Activated naive CD8-positive, alpha-beta T cell treated with anti-CD3 and anti-CD28 coated beads for 36 hours (primary cell): ENCODE data around the gene C3. TPM values are rescaled to one million over a fixed set of nuclear protein-coding genes. Genes with fewer than 3 reads are reported as not detected.
A peak's percentile ranks its signal among the peaks of the same experiment; 100 is the strongest.
"Not testable (repeated sequence)": the region's sequence is repeated elsewhere in the genome, so short reads cannot be mapped to it uniquely, and the experiment has no call there.

ENCODE experiments used
- DNase-seq: peaks from one replicate; pipeline ENCODE4 v3.0.0; 2021
- H3K27ac Mint-ChIP-seq: one replicate; pipeline ENCODE4 v1.8.0; 2022; ENCODE audit warnings: mild to moderate bottlenecking, moderate library complexity, mixed read lengths
- H3K27me3 Mint-ChIP-seq: one replicate; pipeline ENCODE4 v1.8.0; 2022; ENCODE audit warnings: mild to moderate bottlenecking, mixed read lengths
- H3K36me3 Mint-ChIP-seq: one replicate; pipeline ENCODE4 v1.8.0; 2021; ENCODE audit warnings: mild to moderate bottlenecking, mixed read lengths
- H3K4me1 Mint-ChIP-seq: one replicate; pipeline ENCODE4 v1.8.0; 2021; ENCODE audit warnings: mixed read lengths
- H3K4me3 Mint-ChIP-seq: one replicate; pipeline ENCODE4 v1.8.0; 2022; ENCODE audit warnings: mild to moderate bottlenecking, moderate library complexity, mixed read lengths
- H3K9me3 Mint-ChIP-seq: one replicate; pipeline ENCODE4 v1.8.0; 2022; ENCODE audit warnings: mixed read lengths
- total RNA-seq, 2 experiments: library from RNA; stranded (reverse); gene quantifications; one replicate each; pipeline ENCODE4 v1.2.3, GENCODE V29; 2021

C3 gene
- total RNA-seq, 2 experiments from 2014 or later, result 0.22 to 0.64 TPM

DNA sequence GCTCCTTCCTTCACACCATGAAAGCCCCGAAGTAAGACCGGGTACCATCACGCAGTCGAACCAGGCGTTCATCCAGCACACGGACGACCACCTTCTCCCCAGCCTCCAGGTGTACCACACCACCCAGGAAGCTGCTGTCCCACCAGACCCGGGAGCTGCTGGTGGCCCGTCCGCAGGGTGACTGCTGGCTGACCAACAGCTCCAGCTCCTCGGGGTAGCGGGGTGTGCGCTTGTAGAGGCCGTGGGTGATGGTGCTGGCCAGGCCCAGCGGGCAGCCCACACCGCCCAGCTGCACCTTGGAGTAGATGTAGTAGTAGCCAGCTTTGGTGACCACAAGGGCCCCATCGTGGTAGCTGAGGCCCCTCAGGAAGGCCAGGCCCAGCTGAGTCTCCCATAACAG is 55.5 kb downstream of the C3 start:
- H3K4me3 Mint-ChIP-seq, result peak overlapping the region; percentile 8
- peaks cover 22% of the 10 kb centered on the region for H3K4me1 Mint-ChIP-seq
- H3K27ac Mint-ChIP-seq, result no peak overlapping the region
- H3K27me3 Mint-ChIP-seq, result peaks cover 3% of the 10 kb centered on the region
- DNase-seq, result no peak
- peaks cover 44% of the 10 kb centered on the region for H3K36me3 Mint-ChIP-seq
- H3K9me3 Mint-ChIP-seq, result peaks cover 6% of the 10 kb centered on the region

GRCh38 chr19:6663236-6664201 is 56.9 kb downstream of the C3 start:
- peak; percentile 38 for DNase-seq
- H3K36me3 Mint-ChIP-seq, result peaks cover 39% of the 10 kb centered on the region
- no peak overlapping the region for H3K27ac Mint-ChIP-seq
- H3K4me3 Mint-ChIP-seq, result no peak overlapping the region
- H3K27me3 Mint-ChIP-seq, result no peaks in the 10 kb centered on the region
- H3K9me3 Mint-ChIP-seq, result peaks cover 6% of the 10 kb centered on the region
- peaks cover 23% of the 10 kb centered on the region for H3K4me1 Mint-ChIP-seq

DNA sequence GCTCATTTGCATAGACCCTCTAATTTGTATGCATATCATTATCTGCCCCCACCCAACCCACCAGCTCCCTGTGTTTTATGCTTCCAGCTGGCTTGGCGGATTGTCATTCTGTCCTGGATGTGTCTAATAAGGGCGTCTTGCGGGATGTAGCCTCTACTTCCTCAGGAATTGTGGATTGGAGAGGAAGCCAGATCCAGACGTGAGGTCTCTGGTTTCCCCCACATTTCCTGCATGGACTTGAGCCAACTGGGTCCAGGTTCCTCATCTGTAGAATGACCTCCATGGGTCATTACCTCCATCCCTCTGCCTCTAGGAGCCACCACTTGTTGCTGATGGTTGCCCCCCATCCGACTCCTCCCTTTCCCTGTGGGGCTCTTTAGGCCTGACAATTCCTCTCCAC is 57.7 kb downstream of the C3 start:
- H3K27me3 Mint-ChIP-seq, result no peaks in the 10 kb centered on the region
- no peak overlapping the region for H3K27ac Mint-ChIP-seq
- no peak for DNase-seq
- no peak overlapping the region for H3K4me3 Mint-ChIP-seq
- peaks cover 6% of the 10 kb centered on the region for H3K9me3 Mint-ChIP-seq
- peaks cover 36% of the 10 kb centered on the region for H3K36me3 Mint-ChIP-seq
- H3K4me1 Mint-ChIP-seq, result peaks cover 24% of the 10 kb centered on the region

DNA sequence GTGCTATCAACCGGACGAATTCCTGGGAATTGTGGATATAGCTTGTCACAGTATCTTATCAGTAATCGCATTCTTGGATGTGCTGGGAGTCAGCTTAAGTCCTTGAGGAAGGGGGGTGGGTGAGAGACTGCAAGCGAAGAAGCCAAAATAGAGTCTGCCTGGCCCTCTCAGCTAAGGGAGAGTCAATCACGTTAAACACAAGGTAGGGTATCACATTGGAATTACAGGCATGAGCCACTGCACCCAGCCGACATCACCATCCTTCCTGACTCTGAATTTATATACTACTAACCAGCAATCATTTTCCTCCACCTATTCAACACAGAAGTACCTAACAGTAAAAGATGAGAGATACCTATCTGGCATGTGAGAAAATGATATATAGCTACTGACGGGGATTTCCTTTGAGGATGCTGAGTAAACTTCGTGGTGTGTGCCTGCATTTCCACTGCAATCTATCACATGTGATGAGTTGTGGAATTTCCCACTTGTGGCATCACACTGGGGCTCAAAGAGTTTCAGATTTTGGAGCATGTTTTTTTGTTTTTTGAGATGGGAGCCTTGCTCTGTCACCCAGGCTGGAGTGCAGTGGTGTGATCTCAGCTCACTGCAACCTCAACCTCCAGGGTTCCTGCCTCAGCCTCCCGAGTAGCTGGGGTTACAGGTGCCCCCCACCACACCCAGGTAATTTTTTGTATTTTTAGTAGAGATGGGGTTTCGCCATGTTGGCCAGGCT is 58.8 kb downstream of the C3 start:
- H3K27ac Mint-ChIP-seq, H3K27me3 Mint-ChIP-seq, H3K9me3 Mint-ChIP-seq: not testable (repeated sequence)
- DNase-seq, result peak; percentile 69
- H3K4me1 Mint-ChIP-seq, result peaks cover 21% of the 10 kb centered on the region
- peaks cover 30% of the 10 kb centered on the region for H3K36me3 Mint-ChIP-seq
- H3K4me3 Mint-ChIP-seq, result peak overlapping the region; percentile 70

DNA sequence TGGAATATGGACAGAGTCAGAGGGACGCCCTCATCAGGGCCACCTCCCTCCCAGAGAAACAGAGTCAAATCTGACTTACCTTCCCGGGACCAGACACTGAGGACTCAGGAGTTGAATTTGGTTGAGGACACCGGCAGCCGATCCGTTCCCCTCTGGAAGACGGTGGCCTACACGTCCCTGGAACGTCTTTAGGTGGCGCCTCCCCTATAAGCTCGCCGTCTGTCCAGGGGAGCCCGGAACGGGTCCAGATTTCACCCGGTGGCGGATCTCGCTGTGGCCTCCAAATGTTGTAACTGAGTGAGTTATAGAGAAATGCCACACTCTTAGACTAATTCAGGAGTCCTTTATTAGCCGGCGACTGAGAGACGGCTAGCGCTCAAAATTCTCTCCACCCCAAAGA is 59.5 kb downstream of the C3 start:
- Mint-ChIP-seq H3K4me3 (peak overlapping the region; percentile 70), H3K27ac (no peak overlapping the region), H3K9me3 (peaks cover 8% of the 10 kb centered on the region), H3K4me1 (peaks cover 27% of the 10 kb centered on the region), H3K36me3 (peaks cover 32% of the 10 kb centered on the region), H3K27me3 (no peaks in the 10 kb centered on the region)
- DNase-seq, result no peak

GRCh38 chr19:6656390-6656789 is 64.1 kb downstream of the C3 start:
- not testable (repeated sequence) for H3K27me3 Mint-ChIP-seq, H3K4me3 Mint-ChIP-seq, H3K27ac Mint-ChIP-seq, H3K9me3 Mint-ChIP-seq, DNase-seq
- Mint-ChIP-seq H3K4me1 (peaks cover 55% of the 10 kb centered on the region), H3K36me3 (peaks cover 35% of the 10 kb centered on the region)

DNA sequence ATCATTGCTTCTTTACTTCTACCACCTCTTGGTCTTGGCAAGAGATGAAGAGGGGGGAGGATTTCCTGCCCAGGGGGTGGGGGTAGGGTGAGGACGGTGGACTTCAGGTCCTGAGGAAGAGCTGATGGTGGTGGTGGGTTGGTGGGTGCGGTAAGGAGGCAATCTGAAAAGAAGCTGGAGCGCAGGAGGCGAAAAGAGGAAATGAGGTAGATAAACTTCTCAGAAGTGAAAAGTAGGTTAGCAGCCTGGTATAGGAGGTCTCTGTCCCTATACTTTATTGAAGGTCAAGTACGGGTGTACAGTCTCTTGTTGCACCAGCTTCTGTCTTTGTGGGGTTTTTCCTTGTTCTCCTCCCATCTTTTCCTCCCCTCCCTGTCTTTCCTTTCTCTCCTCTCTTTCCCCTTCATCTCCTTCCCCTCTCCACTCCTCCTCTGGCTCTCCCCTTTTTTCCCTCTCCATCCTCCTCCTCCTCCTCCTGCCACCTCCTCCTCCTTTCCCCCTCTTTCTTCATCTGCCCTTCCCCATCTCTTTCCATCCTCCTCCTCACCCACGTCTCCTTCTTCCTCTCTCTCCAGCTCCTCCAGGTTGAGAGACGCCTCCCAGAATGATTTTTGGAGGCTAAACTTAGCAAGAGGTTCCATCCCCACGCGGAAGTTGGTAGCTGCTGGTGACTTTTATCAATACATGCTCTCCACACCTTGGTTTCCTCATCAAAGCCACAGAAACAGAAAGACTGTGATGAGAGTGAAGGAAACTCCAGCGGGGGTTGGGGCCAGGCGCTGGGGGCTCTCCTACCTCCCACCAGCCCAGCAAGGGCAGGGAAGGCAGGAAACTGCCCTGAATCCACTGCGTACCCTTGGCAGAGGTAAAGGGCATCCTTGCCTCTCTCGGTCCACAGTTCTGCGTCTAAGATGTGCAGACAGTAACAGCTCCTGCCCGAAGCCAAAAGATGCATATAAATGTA is 65.8 kb downstream of the C3 start:
- H3K4me3 Mint-ChIP-seq, result peak overlapping the region; percentile 77
- peaks cover 2% of the 10 kb centered on the region for H3K9me3 Mint-ChIP-seq
- peaks cover 57% of the 10 kb centered on the region for H3K4me1 Mint-ChIP-seq
- peak; percentile 80 for DNase-seq
- H3K36me3 Mint-ChIP-seq, result peaks cover 23% of the 10 kb centered on the region
- no peaks in the 10 kb centered on the region for H3K27me3 Mint-ChIP-seq
- H3K27ac Mint-ChIP-seq, result peak overlapping the region; percentile 99

DNA sequence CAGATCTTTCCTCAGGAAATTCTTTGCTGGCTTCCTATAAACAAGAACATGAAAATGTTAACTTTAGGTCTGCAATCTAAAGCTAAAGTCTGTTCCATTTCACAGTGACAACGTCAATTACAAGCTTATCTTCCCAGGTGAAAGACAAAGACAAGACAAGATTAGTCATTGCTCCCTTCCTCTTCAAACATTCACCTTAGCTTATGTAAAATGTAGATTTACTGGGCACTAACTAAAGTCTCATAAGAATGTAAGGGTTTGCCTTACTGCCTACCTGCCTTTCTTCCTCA is 67.7 kb downstream of the C3 start:
- Mint-ChIP-seq H3K4me3 (peak overlapping the region; percentile 23), H3K4me1 (peaks cover 47% of the 10 kb centered on the region)

DNA sequence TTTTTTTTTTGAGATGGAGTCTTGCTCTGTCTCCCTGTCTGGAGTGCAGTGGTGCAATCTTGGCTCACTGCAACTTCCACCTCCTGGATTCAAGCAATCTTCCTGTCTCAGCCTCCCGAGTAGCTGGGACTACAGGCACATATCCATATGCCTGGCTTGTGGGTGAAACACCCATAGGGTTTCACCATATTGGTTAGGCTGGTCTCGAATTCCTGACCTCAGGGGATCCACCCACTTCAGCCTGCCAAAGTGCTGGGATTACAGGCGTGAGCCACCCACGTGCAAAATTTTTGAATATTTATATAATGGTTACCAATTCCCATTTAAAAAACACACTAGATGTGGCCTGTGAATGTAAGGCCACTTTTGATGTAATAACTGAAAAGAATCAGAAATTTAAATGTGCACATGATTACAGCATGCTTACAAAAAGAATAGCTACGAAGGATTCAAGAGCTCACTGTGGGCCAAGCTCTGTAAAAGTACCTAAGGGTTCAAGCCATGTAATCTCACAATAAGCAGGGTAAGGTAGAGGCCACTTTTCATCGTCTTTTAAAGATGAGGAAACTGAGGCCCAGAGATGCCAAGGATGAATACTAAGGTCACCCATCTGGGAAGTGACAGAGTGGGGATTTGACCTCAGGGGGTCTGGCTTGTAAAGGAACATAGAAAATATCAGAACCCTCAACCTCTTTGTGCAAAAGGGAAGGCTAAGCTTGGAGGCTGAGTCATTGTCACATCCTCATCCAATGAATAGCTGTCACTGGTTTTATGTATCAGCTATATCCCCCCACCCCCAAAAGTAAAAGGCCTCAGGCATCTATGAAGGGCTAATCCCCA is 68.3 kb downstream of the C3 start:
- peak overlapping the region; percentile 23 for H3K4me3 Mint-ChIP-seq
- H3K9me3 Mint-ChIP-seq, result peaks cover 2% of the 10 kb centered on the region
- H3K36me3 Mint-ChIP-seq, result peaks cover 7% of the 10 kb centered on the region
- H3K27me3 Mint-ChIP-seq, result no peaks in the 10 kb centered on the region
- peak overlapping the region; percentile 83 for H3K27ac Mint-ChIP-seq
- no peak for DNase-seq
- H3K4me1 Mint-ChIP-seq, result peaks cover 47% of the 10 kb centered on the region

More for the DNA sequence above, 67.7 kb downstream of the C3 start:
- no peaks in the 10 kb centered on the region for H3K27me3 Mint-ChIP-seq
- no peak for DNase-seq
- H3K36me3 Mint-ChIP-seq, result peaks cover 11% of the 10 kb centered on the region
- peaks cover 2% of the 10 kb centered on the region for H3K9me3 Mint-ChIP-seq
- peak overlapping the region; percentile 83 for H3K27ac Mint-ChIP-seq

DNA sequence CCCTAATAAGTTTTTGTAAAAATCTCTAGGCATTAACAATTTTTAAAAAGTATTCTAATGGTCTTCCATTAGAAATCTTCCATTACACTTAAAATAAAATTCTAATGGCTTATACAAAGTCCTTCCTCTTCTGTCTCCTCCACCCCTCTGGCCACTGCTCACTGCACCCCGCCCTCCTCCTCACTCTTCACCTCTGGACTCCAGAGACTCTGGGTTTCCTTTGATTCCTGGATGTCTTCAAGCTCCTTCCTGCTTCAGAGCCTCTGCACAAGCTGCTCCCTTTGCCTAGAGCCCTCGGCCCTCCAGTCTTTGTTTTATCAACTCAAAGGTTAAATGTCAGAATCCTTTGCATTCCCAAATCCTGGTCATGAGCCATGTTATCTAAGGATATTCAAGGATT is 71.3 kb downstream of the C3 start:
- DNase-seq, result no peak
- no peak overlapping the region for H3K4me3 Mint-ChIP-seq
- H3K4me1 Mint-ChIP-seq, result peaks cover 27% of the 10 kb centered on the region
- no peaks in the 10 kb centered on the region for H3K27me3 Mint-ChIP-seq
- H3K36me3 Mint-ChIP-seq, result peaks cover 5% of the 10 kb centered on the region
- H3K27ac Mint-ChIP-seq, result no peak overlapping the region
- no peaks in the 10 kb centered on the region for H3K9me3 Mint-ChIP-seq

GRCh38 chr19:6648141-6648715 is 72.2 kb downstream of the C3 start:
- Mint-ChIP-seq H3K9me3 (no peaks in the 10 kb centered on the region), H3K36me3 (peaks cover 3% of the 10 kb centered on the region), H3K4me3 (no peak overlapping the region), H3K27me3 (no peaks in the 10 kb centered on the region), H3K27ac (no peak overlapping the region), H3K4me1 (peaks cover 20% of the 10 kb centered on the region)
- no peak for DNase-seq

- Mint-ChIP-seq H3K4me1 (peaks cover 24% of the 10 kb centered on the region), H3K27me3 (no peaks in the 10 kb centered on the region), H3K9me3 (no peaks in the 10 kb centered on the region), H3K27ac (no peak overlapping the region), H3K4me3 (no peak overlapping the region), H3K36me3 (no peaks in the 10 kb centered on the region)
- no peak for DNase-seq
Measured at GRCh38 chr19:6644796-6645195, 75.7 kb downstream of the C3 start.

DNA sequence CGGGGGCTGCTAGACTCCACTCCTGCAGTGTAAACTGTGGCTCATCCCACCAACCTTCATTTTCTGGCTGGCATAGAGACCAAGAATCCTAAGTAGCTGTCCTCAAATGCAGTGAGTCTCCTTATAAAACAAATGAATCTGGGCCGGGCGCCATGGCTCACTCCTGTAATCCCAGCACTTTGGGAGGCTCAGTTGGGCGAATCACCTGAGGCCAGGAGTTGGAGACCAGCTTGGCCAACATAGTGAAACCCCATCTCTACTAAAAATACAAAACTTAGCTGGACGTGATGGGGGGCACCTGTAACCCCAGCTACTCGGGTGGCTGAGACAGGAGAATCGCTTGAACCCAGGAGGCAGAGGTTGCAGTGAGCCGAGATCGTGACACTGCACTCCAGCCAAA is 80.1 kb downstream of the C3 start:
- H3K27me3 Mint-ChIP-seq, H3K27ac Mint-ChIP-seq, H3K9me3 Mint-ChIP-seq, H3K4me3 Mint-ChIP-seq, H3K36me3 Mint-ChIP-seq, DNase-seq: not testable (repeated sequence)
- peaks cover 37% of the 10 kb centered on the region for H3K4me1 Mint-ChIP-seq

- Mint-ChIP-seq H3K27me3 (no peaks in the 10 kb centered on the region), H3K27ac (peak overlapping the region; percentile 54), H3K4me3 (no peak overlapping the region), H3K36me3 (peaks cover 1% of the 10 kb centered on the region), H3K9me3 (peaks cover 1% of the 10 kb centered on the region), H3K4me1 (peaks cover 36% of the 10 kb centered on the region)
- DNase-seq, result no peak
Measured at GRCh38 chr19:6639439-6639838, 81.0 kb downstream of the C3 start.
